ENCODE data around the gene AKT1. TPM values are rescaled to one million over a fixed set of nuclear protein-coding genes. Genes with fewer than 3 reads are reported as not detected.

Gene AKT1
- total and polyA plus RNA-seq, 2 of the 13 experiments (the other 11 are each of a cell fraction or from before 2014, with no cell fraction given) = 96.2 to 116 TPM

GRCh38 chr14:104725772-104726548, 69.6 kb downstream of the AKT1 start (continued):
- TF ChIP-seq, protein P1, sequence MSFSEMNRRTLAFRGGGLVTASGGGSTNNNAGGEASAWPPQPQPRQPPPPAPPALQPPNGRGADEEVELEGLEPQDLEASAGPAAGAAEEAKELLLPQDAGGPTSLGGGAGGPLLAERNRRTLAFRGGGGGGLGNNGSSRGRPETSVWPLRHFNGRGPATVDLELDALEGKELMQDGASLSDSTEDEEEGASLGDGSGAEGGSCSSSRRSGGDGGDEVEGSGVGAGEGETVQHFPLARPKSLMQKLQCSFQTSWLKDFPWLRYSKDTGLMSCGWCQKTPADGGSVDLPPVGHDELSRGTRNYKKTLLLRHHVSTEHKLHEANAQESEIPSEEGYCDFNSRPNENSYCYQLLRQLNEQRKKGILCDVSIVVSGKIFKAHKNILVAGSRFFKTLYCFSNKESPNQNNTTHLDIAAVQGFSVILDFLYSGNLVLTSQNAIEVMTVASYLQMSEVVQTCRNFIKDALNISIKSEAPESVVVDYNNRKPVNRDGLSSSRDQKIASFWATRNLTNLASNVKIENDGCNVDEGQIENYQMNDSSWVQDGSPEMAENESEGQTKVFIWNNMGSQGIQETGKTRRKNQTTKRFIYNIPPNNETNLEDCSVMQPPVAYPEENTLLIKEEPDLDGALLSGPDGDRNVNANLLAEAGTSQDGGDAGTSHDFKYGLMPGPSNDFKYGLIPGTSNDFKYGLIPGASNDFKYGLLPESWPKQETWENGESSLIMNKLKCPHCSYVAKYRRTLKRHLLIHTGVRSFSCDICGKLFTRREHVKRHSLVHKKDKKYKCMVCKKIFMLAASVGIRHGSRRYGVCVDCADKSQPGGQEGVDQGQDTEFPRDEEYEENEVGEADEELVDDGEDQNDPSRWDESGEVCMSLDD (CRISPR knock-in tag; IDR thresholded peaks at IDR 0.05; ENCODE audit: borderline replicate concordance) = no peak
- TF ChIP-seq, protein P2, sequence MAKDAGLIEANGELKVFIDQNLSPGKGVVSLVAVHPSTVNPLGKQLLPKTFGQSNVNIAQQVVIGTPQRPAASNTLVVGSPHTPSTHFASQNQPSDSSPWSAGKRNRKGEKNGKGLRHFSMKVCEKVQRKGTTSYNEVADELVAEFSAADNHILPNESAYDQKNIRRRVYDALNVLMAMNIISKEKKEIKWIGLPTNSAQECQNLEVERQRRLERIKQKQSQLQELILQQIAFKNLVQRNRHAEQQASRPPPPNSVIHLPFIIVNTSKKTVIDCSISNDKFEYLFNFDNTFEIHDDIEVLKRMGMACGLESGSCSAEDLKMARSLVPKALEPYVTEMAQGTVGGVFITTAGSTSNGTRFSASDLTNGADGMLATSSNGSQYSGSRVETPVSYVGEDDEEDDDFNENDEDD (CRISPR knock-in tag; IDR thresholded peaks at IDR 0.05; ENCODE audit: borderline replicate concordance) = no peak
- no peak for TF ChIP-seq JUN (CRISPR knock-in tag; IDR thresholded peaks at IDR 0.05)

- WGBS (ENCODE audit: low lambda C conversion rate) = 4% methylated on average over 3 of the region's 24 CpGs
- peak overlapping the region; percentile 30 for H3K27ac ChIP-seq (ENCODE audit: extremely low read length, insufficient read depth, low read length)
- H4K20me1 ChIP-seq (ENCODE audit: insufficient read depth, low read length) = no peaks in the 10 kb centered on the region
- CTCF ChIA-PET (ENCODE audit: low intra/inter-chr PET ratio, low total read pairs) = no interaction called here
- no peak overlapping the region for H2AFZ ChIP-seq (ENCODE audit: low read length)
- ATAC-seq = peak; percentile 69
- peak overlapping the region; percentile 96 for H3K4me2 ChIP-seq (ENCODE audit: low read depth, low read length)
- H3K36me3 ChIP-seq (replicated peaks in 1 of 2; ENCODE audit: control insufficient read depth in 1 of 2, insufficient read depth in 2 of 2, low read length in 2 of 2) = no peaks in the 10 kb centered on the region
- intact Hi-C loops (cut with micrococcal nuclease; ENCODE audit: unreplicated experiment) (no loop called here), in situ Hi-C loops (cut with HindIII; ENCODE audit: extremely low pct_ligation_motif_present, low pct_unique_long_range_greater_than_20kb) (no loop called here)
- peak overlapping the region; percentile 63 to 90 (median 68) for H3K4me3 ChIP-seq (replicated peaks in 1 of 3; ENCODE audit: insufficient read depth in 1 of 3, low read depth in 2 of 3, low read length in 3 of 3)
- no peaks in the 10 kb centered on the region for H3K9me3 ChIP-seq (ENCODE audit: low read length)
- peaks cover 67% of the 10 kb centered on the region for H3K4me1 ChIP-seq (ENCODE audit: insufficient read depth, low read length)
- POLR2A ChIA-PET = interaction anchor here (0.6 to 3.3 kb wide), 7 partner anchors 9 to 59 kb away, joined by 3 to 18 read pairs (median 4); partner anchors contain the start of gene SIVA1
- DNase-seq (ENCODE audit: low spot score) = peak; percentile 43
- peaks cover 0 to 3% of the 10 kb centered on the region in 2 experiments; a peak in 1 of 5 replicates for H3K27me3 ChIP-seq (ENCODE audit: control insufficient read depth in 1 of 2, insufficient read depth in 2 of 2, low read length in 2 of 2)
- TSS peak; percentile 67 for BruUV-seq (replicated peaks)
- H3K79me2 ChIP-seq (ENCODE audit: insufficient read depth, low read length) = no peaks in the 10 kb centered on the region
- peak overlapping the region; percentile 76 for H3K9ac ChIP-seq (ENCODE audit: insufficient read depth, low read depth, low read length)
- no peak for FAIRE-seq
- TF ChIP-seq ZFX (CRISPR knock-in tag; IDR thresholded peaks at IDR 0.05; ENCODE audit: low read depth) (peak; percentile 58), STAG1 (CRISPR knock-in tag; IDR thresholded peaks at IDR 0.05) (peak; percentile 57), ZNF775 (CRISPR knock-in tag; IDR thresholded peaks at IDR 0.05; ENCODE audit: borderline replicate concordance) (no peak), ZNF282 (IDR thresholded peaks at IDR 0.05; ENCODE audit: partially characterized antibody) (no peak), TEAD3 (CRISPR knock-in tag; optimal IDR thresholded peaks at IDR 0.05; ENCODE audit: borderline replicate concordance) (peak; percentile 38), TCF7L2 (IDR thresholded peaks at IDR 0.05; ENCODE audit: low read depth, low read length) (no peak), CREB1 (IDR thresholded peaks at IDR 0.05) (no peak), CREB1 (CRISPR knock-in tag; IDR thresholded peaks at IDR 0.05) (no peak), FOXK2 (IDR thresholded peaks at IDR 0.05) (no peak)
- TF ChIP-seq, protein P3, sequence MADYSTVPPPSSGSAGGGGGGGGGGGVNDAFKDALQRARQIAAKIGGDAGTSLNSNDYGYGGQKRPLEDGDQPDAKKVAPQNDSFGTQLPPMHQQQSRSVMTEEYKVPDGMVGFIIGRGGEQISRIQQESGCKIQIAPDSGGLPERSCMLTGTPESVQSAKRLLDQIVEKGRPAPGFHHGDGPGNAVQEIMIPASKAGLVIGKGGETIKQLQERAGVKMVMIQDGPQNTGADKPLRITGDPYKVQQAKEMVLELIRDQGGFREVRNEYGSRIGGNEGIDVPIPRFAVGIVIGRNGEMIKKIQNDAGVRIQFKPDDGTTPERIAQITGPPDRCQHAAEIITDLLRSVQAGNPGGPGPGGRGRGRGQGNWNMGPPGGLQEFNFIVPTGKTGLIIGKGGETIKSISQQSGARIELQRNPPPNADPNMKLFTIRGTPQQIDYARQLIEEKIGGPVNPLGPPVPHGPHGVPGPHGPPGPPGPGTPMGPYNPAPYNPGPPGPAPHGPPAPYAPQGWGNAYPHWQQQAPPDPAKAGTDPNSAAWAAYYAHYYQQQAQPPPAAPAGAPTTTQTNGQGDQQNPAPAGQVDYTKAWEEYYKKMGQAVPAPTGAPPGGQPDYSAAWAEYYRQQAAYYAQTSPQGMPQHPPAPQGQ (CRISPR knock-in tag; IDR thresholded peaks at IDR 0.05; ENCODE audit: borderline replicate concordance) = no peak
- TF ChIP-seq, protein P4, sequence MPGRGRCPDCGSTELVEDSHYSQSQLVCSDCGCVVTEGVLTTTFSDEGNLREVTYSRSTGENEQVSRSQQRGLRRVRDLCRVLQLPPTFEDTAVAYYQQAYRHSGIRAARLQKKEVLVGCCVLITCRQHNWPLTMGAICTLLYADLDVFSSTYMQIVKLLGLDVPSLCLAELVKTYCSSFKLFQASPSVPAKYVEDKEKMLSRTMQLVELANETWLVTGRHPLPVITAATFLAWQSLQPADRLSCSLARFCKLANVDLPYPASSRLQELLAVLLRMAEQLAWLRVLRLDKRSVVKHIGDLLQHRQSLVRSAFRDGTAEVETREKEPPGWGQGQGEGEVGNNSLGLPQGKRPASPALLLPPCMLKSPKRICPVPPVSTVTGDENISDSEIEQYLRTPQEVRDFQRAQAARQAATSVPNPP (CRISPR knock-in tag; IDR thresholded peaks at IDR 0.05) = no peak
Measured at GRCh38 chr14:104724981-104725771, 70.4 kb downstream of the AKT1 start.
